Thyroid gland (tissue), 4 donors: ENCODE results near the gene LRBA. TPM values are rescaled to one million over a fixed set of nuclear protein-coding genes. Genes with fewer than 3 reads are reported as not detected.

Source experiments
- DNase-seq, 2 donors: peaks; one replicate each; pipeline ENCODE4 v3.0.0-alpha.2; 2019
- H3K27ac ChIP-seq, 3 donors: fragments of 200-600 bp; sonication (generic); 1 replicate in 2 of 3; 2 replicates in 1 of 3; pipeline ENCODE4 v1.5.1; 2016 to 2019; ENCODE audit warnings: mild to moderate bottlenecking in 1 of 3, moderate library complexity in 1 of 3
- H3K27me3 ChIP-seq: fragments of 200-600 bp; sonication (generic); one replicate; pipeline ENCODE4 v1.5.1; 2019
- H3K36me3 ChIP-seq, 2 donors: fragments of 200-600 bp; sonication (generic); one replicate each; pipeline ENCODE4 v1.5.1; 2016 to 2019
- H3K4me1 ChIP-seq, 2 donors: fragments of 200-600 bp; sonication (generic); one replicate each; pipeline ENCODE4 v1.5.1; 2017 to 2019
- H3K4me3 ChIP-seq, 3 donors: fragments of 200-600 bp; sonication (generic); replicated peaks in 1 of 3; 1 replicate in 2 of 3; 2 replicates in 1 of 3; pipeline ENCODE4 v1.5.1; 2016; ENCODE audit warnings: mild to moderate bottlenecking in 1 of 3
- H3K9me3 ChIP-seq: fragments of 200-600 bp; sonication (generic); one replicate; pipeline ENCODE4 v1.5.1; 2017
- POLR2A ChIP-seq, 2 donors: fragments of 450-650 bp; IDR thresholded peaks; one replicate each; pipeline ENCODE4 v1.6.1; 2017; ENCODE audit warnings: antibody characterized with exemption in 2 of 2, mild to moderate bottlenecking in 2 of 2, moderate library complexity in 1 of 2
- WGBS, 2 donors: methylation state at CpG; one replicate each; pipeline ENCODE4 v1.1.5; 2017; 5-methylcytosine and 5-hydroxymethylcytosine counted together
- intact Hi-C: fragments of 100-400 bp; cut with DNase I; formaldehyde crosslinking; loops from one replicate; pipeline ENCODE4 v1.15.1; 2023
- total RNA-seq, 4 donors: library from RNA; depleted of rRNA; stranded (reverse); fragments of >200 nt; gene quantifications; one replicate each; pipeline ENCODE4 v1.2.3, GENCODE V29; 2016
- TF ChIP-seq, protein P1 (sequence below), 6 experiments: fragments of 200-600 bp in 3 of 6; fragments of 450-650 bp in 3 of 6; sonication (generic) in 3 of 6; IDR thresholded peaks; one replicate each; pipeline ENCODE4 v1.5.1; 2016 to 2019; ENCODE audit warnings: antibody characterized with exemption in 6 of 6, mild to moderate bottlenecking in 2 of 6, inconsistent platforms in 1 of 6, moderate library complexity in 1 of 6

The LRBA gene
- total RNA-seq, 4 donors from 2014 or later: 98.9 to 127 (median 113) TPM

DNA sequence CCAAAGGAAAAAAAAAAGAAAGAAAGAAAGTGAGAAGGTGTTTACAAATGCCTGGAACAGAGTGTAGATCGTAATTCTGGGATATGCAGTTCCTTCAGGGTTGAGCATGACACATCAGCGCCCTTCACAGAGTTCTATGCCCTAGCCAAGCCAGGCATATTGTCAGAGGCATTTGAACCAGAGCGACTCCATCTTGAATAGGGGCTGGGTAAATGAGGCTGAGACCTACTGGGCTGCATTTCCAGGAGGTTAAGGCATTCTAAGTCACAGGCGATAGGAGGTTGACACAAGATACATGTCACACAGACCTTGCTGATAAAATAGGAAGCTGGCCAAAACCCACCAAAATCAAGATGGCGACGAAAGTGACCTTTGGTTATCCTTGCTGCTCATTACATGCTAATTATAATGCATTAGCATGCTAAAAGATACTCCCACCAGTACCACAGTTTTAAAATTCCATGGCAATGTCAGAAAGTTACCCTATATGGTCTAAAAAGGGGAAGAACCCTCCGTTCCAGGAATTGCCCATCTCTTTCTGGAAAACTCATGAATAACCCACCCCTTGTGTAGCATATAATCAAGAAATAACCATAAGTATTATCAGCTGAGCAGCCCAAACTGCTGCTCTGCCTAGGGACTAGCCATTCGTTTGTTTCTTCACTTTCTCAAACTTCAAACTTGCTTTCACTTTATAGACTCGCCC lies 23.5 kb upstream of the LRBA start:
- no peak overlapping the region for H3K27ac ChIP-seq
- 95 to 96% methylated on average over 9 of the region's 9 CpGs for WGBS, 2 donors
- TF ChIP-seq POLR2A (IDR thresholded peaks at IDR 0.05): no peak
- TF ChIP-seq, protein P1, sequence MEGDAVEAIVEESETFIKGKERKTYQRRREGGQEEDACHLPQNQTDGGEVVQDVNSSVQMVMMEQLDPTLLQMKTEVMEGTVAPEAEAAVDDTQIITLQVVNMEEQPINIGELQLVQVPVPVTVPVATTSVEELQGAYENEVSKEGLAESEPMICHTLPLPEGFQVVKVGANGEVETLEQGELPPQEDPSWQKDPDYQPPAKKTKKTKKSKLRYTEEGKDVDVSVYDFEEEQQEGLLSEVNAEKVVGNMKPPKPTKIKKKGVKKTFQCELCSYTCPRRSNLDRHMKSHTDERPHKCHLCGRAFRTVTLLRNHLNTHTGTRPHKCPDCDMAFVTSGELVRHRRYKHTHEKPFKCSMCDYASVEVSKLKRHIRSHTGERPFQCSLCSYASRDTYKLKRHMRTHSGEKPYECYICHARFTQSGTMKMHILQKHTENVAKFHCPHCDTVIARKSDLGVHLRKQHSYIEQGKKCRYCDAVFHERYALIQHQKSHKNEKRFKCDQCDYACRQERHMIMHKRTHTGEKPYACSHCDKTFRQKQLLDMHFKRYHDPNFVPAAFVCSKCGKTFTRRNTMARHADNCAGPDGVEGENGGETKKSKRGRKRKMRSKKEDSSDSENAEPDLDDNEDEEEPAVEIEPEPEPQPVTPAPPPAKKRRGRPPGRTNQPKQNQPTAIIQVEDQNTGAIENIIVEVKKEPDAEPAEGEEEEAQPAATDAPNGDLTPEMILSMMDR (IDR thresholded peaks at IDR 0.05): no peak
- no peak for DNase-seq
- intact Hi-C loops: no loop called here
- no peaks in the 10 kb centered on the region for H3K9me3 ChIP-seq
- no peaks in the 10 kb centered on the region for H3K27me3 ChIP-seq
- H3K4me3 ChIP-seq: no peak overlapping the region
- no peaks in the 10 kb centered on the region for H3K36me3 ChIP-seq
- no peaks in the 10 kb centered on the region for H3K4me1 ChIP-seq

DNA sequence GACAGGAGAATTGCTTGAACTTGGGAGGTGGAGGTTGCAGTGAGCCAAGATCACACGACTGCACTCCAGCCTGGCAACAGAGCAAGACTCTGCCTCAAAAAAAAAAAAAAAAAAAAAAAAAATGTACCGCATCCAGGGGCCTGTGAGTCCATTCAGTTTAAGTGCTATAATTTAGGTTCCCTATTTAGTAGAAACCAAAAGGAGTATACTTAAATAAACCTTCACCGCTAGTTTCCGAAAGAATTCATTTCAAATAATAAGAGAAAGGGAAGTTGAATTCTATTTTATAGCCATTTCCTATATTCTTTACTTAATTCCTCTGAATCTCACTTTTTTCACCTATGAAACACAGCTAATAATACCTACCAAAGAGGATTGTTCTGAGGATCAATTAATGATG lies 20.8 kb upstream of the LRBA start:
- 75 to 86% methylated on average over 4 of the region's 4 CpGs for WGBS, 2 donors
- no peak for DNase-seq
- Histone ChIP-seq H3K27me3 (no peaks in the 10 kb centered on the region), H3K4me1 (no peaks in the 10 kb centered on the region), H3K27ac (no peak overlapping the region), H3K9me3 (no peaks in the 10 kb centered on the region), H3K4me3 (no peak overlapping the region), H3K36me3 (no peaks in the 10 kb centered on the region)
- intact Hi-C loops: no loop called here
- TF ChIP-seq POLR2A (IDR thresholded peaks at IDR 0.05): no peak
- TF ChIP-seq, protein P1 (IDR thresholded peaks at IDR 0.05): no peak

DNA sequence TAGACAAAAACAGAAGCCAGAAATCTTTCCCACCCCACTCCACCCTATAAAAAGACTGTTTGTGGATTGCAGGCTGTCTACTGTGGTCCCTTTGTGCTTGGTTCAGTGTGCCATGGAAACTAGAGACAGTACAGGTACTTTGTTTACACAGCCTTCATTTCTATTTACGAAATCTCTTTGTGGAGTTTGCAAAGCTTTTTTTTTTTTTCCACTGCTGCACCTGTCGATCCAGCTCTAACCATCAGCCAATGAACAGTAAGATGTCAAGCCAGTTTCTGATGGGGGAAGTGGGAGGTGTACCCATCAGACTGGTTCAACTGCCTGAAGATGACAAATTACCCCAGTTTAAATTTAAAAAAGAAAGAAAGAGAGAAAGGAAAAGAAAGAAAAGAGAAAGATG lies 20.2 kb upstream of the LRBA start:
- Histone ChIP-seq H3K27me3 (no peaks in the 10 kb centered on the region), H3K9me3 (no peaks in the 10 kb centered on the region), H3K36me3 (no peaks in the 10 kb centered on the region), H3K27ac (no peak overlapping the region), H3K4me3 (no peak overlapping the region), H3K4me1 (no peaks in the 10 kb centered on the region)
- DNase-seq: no peak
- intact Hi-C loops: no loop called here
- no peak for TF ChIP-seq POLR2A (IDR thresholded peaks at IDR 0.05)
- TF ChIP-seq, protein P1 (IDR thresholded peaks at IDR 0.05): no peak
- WGBS, 2 donors: 36 to 38% methylated on average over 2 of the region's 2 CpGs

DNA sequence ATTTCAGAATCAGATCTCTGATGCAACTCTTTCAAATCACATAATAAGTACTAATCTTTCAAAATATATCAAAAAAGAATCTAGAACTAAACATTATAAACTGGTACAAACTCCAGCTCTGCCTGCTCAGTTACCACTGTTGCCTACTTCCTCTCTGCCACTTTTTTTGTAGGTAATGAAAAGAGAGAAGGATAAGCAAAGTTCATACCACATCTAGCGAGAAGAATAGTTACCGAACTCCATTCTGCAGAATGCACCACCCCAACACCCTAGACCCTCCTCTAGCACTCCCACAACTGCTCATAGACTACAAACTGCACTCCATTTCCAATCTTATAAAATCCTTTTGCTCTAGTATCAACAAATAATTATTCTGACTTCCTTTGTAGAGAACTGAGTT lies 19.7 kb upstream of the LRBA start:
- TF ChIP-seq, protein P1 (IDR thresholded peaks at IDR 0.05): no peak
- no peak for TF ChIP-seq POLR2A (IDR thresholded peaks at IDR 0.05)
- 79 to 83% methylated on average over 2 of the region's 2 CpGs for WGBS, 2 donors
- H3K4me3 ChIP-seq: no peak overlapping the region
- no peak for DNase-seq
- intact Hi-C loops: no loop called here
- no peak overlapping the region for H3K27ac ChIP-seq
- no peaks in the 10 kb centered on the region for H3K27me3 ChIP-seq
- H3K36me3 ChIP-seq: no peaks in the 10 kb centered on the region
- no peaks in the 10 kb centered on the region for H3K9me3 ChIP-seq
- no peaks in the 10 kb centered on the region for H3K4me1 ChIP-seq

DNA sequence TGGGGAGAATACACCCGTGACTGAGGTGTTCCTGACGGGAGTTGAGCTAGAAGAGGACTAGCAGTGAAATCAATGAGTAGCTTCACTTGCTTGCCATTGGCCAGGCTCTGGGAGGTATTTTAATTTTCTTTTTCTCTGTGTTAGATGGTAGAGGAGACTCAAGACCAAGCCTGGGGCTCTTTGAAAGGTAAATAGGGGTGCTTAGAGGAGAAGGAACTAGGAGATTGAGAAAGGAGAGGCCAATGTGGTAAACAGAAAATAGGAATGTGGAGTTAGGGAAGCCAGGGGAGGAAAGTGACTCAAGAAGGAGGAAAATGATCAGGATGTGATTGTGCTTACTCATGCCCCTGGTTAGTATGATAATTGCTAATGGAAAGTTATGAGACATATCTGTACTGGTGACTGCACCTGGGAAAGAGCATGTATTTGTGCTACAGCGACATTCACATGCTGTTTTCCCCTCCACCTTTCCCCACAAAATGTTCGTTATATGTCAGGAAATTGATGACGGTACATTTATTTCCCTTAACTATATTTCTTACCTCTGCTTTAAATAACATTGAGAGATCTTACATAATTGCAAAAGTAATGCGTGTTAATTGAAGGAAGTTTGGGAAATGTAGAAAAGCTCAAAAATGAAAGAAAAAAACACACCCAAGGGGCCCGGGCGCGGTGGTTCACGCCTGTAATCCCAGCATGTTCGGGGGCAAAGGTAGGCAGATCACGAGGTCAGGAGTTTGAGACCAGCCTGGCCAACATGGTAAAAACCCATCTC lies 16.9 kb upstream of the LRBA start:
- H3K9me3 ChIP-seq: no peaks in the 10 kb centered on the region
- intact Hi-C loops: no loop called here
- no peak overlapping the region for H3K4me3 ChIP-seq
- H3K4me1 ChIP-seq: no peaks in the 10 kb centered on the region
- TF ChIP-seq, protein P1 (IDR thresholded peaks at IDR 0.05): no peak
- TF ChIP-seq POLR2A (IDR thresholded peaks at IDR 0.05): no peak
- no peaks in the 10 kb centered on the region for H3K36me3 ChIP-seq
- 80 to 86% methylated on average over 12 of the region's 12 CpGs for WGBS, 2 donors
- H3K27ac ChIP-seq: no peak overlapping the region
- H3K27me3 ChIP-seq: no peaks in the 10 kb centered on the region
- DNase-seq: no peak
